GM19328 (cell line): ENCODE measurements around the gene C10orf143.
"Not testable (repeated sequence)": the region's sequence is repeated elsewhere in the genome, so short reads cannot be mapped to it uniquely, and the experiment has no call there.

Experiments
- ATAC-seq: cut with Tn5 transposase; IDR thresholded peaks from one replicate; pipeline ENCODE4 v1.9.1; 2021; ENCODE audit warnings: mild to moderate bottlenecking, moderate library complexity; ENCODE audit not compliant: unreplicated experiment

C10orf143 gene

DNA sequence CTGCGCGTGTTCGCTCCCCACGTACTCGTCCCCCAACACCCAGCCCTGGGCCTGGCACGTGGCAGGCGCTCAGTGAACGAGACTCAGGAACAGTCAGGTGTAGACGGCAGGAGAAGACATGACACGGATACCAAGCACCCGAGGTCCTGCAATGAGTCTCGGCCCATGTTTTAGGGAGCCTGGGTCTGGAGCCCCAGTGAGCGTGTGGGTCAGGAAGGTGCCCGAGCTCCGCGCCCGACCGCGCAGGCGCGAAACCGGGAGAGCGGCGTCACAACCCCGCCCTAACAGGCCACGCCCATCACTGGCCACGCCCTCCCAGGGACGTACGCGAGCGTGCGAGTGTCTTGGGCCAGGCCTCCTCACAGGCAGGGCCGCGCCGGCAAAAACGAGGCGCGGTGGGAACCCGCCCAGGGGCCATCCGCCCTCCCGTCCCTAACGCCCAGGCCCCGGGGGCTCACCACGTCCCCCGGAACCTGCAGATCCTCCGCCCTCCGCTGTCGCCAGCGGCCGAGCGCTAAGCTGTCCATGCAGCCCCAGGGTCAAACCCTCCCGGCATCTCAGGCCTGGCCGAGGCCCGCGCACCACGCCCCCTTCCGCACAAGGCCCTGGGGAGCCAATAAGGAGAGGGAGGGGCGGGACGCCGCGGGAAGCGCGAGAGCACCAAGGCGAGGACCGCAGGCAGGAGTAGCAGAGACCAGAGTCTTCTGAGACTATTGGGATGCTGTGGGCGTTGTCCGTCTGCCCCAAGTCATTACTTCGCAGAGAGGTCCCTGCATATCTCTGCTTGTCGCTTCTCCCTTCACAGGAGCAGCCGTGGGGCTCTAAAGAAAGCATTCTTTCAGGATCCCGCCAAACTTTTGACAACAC lies at the start of gene C10orf143:
Gene C10orf143, minus strand, starts transcription at position 585 of the 867 bp plus-strand sequence. Its CDS starts 58 bp downstream, at position 527.
- ATAC-seq: peak; percentile 75

DNA sequence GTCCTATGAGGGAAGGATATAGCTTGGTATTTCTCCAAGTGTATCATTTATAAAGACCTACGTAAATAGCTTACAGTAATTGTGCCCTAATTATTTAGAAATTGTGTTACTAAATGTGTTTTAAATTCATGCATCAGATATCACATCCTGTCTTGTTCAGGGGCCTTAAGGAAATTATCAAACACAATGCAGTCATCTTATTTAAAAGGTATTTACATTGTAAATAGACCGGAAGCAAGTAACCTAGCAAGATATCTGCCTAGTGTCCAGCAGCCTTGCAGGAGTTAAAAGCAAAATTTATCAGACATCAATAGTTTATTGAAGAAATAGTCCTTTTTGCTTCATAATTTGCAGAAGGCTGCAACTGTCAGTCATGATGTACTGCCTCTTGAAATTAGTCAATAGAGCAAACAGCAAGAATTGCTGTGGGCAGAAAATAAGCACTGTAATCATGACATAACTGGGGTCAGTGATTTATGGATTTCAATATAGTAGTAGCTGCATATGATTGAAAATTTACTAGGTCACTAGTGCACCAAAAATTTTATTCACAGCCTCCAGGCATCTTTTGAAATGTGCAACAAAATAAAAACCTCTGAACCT lies 48.7 kb upstream of the C10orf143 start:
- no peak for ATAC-seq

DNA sequence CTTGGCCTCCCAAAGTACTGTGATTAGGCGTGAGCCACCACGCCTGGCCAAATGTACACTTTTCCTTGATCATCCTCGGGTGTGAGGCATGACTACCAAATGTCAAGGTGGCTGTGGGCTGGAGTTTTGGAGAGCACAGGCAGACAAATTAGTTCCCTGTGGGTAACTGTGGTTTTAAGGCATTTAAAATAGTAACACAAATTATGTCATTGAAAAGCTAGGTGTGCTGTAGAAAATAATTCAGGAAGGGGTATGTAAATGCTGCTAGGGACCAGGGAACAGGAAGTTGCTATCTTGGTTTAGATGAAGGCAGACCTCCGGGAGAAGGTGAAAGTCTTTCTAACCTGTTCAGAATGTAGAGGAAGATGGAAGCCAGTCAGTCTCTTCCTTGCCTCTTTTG lies 35.4 kb upstream of the C10orf143 start:
- ATAC-seq: no peak

DNA sequence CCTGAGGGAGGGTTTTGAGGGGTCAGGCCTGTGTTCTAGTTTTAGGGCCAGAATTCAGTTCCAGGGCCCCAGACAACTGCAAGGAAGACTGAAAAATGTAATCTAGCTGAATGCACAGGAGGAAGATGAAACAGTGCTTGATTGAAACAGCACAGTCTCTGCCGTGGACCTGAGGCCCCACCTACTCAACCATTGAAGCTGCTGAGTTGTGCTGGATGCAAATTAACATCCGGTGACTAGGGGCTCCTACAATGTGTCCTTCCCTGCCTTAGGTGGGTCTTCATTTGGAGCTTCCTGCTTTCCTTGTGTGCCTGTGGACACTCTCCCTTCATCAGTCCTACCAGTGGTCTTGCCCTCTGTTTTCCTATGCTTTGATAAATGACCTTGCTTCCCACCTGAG lies 31.2 kb upstream of the C10orf143 start:
- peak; percentile 85 for ATAC-seq

DNA sequence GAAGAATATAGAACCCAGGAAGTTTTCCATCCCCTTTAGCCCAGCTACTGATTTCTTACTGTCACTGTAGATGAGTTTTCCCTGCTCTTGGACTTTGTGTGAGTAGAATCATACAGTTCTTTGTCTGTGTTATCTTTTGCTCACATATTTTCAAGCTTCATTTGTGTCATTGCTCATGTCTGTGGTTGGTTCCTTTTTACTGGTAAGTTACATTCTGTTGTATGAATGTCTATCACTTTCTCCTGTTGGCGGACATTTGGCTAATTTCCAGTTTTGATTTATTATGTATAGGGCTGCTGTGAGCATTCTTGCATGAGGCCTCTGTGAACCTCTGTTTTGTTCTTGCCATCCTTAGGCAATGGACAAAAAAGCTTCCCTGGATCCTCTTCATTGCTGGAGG lies 30.8 kb upstream of the C10orf143 start:
- ATAC-seq: no peak

DNA sequence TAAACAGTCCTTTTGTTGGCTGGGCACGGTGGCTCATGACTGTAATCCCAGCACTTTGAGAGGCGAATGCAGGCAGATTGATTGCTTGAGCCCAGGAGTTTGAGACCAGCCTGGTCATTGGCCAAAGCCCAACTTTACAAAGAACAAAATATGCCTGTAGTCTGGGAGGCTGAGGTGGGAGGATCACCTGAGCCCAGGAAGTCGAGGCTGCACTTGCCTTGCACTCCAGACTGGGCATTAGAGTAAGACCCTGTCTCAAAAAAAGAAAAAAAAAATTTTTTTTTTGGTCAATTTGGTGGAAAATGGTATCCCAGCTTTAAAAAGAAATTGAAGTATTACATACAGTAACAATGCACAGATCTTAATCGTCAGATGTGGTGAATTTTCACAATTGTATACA lies 30.4 kb upstream of the C10orf143 start:
- ATAC-seq: no peak

DNA sequence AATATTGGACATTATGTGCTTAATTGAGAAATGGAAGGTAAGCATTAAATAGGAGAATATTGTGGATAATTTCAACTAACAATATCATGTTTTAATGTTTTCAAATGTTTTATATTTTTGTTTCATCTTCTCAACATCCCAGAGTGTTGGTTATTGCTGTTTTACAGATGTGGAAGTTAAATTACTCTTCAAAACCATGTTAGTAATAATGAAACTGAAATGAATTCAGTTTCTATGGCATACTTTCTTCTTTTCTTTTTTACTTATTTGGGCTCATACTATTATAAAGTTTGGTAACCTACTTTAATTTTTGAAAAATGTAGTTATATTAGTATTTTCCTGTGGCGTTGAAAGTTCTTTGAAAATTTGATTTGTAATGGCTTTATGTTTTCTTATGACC lies 29.8 kb upstream of the C10orf143 start:
- no peak for ATAC-seq

DNA sequence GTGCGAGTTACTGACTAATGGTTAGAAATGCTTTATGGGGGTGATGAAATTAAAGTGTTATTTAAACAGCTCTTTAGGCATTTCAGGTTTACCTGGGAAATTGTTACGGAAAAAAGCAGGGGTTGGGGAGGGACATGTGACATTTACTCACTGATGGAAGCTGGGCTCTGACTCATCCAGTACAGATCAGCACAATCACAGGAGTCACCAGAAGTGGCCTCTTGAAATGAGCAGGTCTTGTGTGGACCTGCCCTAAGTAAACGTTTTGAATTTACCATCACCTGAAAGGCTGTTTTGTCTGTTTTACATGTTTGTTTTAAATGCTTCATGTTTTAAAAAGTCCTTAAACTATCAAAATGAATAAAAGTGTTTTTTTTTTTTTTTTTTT lies 27.8 kb upstream of the C10orf143 start:
- ATAC-seq: no peak

DNA sequence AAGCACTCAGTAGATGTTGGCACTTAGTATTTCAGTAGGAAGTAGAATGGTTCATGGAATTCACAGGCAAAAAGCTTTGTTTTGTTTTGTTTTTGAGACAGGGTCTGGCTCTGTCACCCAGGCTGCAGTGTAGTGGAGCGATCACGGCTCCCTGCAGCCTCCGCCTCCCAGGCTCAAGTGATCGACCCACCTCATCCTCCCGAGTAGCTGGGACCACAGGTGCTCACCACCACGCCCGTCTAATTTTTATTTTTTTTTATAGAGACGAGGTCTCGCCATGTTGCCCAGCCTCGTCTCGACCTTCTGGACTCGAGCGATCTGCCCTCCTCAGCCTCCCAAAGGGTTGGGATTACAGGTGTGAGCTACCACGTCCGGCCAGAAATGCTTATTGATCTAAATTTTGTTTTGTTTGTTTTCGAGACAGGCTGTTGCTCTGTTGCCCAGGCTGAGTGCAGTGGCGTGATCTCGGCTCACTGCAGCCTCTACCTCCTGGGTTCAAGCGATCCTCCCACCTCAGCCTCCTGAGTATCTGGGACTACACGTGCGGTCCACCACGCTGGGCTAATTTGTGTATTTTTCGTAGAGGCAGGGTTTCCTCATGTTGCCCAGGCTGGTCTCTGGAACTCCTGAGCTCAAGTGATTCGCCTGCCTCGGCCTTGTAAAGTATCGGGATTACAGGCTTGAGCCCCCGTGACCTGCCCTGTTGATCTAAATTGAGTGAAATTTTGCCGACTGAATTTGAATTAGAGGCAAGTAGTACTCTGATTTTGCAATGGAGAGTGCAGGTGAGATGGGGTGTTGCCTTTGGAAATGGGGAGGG lies 27.2 kb upstream of the C10orf143 start:
- ATAC-seq: no peak

DNA sequence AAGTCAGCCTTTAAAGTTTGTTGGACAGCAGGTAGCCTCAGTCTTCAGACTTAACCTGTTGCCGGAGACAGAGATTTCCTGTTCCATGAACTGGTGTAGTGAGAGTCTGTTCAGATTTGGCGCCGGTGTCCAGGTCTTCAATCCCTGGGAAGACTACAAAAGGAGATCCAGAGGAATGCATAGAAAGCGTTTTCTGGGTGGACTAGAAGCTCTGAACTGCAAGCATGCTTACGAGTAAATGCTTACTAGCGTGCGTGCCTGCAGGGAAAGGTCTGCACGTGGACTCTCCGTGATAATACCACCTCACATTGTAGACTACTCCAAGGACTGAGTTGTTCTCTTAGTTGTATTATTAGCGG lies 26.4 kb upstream of the C10orf143 start:
- no peak for ATAC-seq

DNA sequence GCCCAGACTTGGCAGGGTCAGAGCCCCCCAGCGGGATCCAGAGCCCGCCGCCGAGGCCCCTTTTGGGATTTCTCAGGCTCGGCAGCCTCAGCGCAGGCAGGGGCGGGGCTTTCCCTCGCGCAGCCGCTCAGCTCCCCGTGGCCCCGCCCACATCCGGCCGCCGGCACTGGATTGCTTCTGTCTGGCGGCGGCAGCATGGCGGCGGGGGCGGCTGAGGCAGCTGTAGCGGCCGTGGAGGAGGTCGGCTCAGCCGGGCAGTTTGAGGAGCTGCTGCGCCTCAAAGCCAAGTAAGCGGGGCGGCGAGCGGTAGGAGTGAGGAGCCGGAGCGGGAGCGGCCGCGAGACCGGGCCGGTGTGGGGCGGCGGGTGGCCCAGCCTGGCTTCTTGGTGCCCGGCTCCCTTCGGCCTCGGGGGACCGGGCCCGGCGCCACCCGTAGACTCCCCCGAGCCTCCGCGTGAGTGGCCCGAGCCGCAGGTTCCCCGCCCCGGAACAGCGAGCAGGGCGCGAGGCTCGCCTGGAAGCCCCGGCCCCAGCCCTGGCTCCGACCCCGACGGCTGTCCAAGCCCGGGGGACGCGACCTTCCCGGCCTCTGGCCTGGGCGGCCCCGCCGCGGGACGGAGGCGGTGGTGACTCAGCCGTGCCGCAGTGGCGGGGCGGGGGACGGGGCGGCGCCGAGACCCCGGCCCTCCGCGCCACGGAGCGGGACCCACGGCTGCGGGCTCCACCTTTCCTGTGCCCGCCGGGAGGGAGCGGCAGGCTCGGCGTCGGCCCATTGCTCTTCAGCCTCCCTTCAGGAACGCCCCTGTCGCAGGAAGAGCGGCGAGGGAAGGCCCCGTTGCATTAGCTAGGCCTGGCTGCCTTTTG lies 25.8 kb upstream of the C10orf143 start, which contains the start of gene GLRX3:
Gene GLRX3, plus strand, starts transcription at position 166 of the 864 bp plus-strand sequence. Its CDS starts 30 bp downstream, at position 196.
- ATAC-seq: peak; percentile 83

DNA sequence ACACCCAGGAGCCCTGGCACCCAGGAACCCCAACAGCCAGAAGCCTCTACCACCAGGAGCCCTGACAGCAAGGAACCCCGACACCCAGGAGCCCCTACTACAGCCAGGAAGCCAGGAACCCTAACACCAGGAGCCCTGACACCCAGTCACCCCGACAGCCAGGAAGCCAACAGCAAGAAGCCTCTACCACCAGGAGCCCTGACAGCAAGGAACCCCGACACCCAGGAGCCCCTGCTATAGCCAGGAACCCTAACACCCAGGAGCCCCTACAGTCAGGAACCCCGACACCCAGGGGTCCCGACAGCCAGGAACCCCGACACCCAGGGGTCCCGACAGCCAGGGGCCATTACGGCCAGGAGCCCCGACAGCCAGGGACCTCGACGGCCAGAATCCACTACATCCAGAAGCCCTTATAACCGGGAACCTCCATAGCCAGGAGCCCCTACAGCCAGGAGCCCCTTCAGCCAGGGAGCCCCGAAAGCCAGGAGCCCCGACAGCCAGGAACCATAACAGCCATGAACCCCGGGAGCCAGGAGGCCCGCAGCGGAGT lies 25.1 kb upstream of the C10orf143 start:
- peak; percentile 14 for ATAC-seq

DNA sequence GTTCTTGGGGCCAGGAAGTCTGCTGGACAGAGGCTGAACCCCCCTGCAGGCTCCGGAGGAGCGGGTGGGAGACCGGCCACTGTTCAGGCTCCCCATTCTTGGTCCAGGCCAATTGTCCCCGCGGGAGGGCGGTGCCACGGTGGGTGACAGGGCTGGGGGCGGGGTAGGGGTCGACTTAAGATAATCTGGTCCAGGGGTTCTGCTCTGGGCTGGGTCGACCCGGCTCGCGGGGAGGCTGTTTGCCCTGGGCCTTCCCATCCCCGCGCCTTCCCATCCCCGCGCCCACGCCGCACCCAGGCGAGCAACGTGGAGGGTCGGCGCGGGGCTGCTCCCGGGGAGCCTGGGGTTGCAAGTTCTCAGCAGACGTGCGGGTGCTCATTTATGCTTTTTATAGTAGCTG lies 18.3 kb upstream of the C10orf143 start:
- no peak for ATAC-seq

DNA sequence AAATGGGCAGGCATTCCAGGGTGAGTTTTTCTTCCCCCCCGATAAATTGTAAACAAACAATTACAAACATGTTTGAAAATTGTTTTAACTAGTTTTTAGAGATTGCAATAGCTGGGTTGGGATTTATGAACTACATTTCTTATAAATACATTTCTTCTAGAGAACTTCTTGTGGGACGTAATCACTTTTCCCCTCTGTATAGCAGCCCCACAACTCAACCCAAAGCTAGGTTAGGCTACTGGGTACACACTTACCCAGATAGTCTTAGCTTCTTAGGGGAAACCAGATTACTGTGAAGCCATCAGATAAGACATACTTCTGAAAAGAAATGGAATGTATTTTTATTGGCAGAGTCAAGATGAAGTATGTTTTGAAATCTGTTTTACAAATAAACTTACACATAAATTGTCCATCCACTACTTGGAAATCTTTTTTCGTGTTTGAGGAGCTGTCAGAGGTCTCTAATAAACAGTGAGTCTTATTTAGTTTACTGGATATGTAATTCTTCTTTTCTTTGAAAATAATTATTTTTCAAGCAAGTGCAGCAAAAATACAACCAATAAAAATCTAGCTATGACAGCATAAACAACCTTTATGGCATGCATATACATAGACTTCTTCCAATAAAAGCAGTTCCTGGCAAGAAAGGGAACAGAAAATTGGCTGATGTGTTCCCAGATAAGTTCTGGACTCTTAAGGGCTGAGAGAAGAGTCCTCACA lies 17.6 kb upstream of the C10orf143 start:
- no peak for ATAC-seq

DNA sequence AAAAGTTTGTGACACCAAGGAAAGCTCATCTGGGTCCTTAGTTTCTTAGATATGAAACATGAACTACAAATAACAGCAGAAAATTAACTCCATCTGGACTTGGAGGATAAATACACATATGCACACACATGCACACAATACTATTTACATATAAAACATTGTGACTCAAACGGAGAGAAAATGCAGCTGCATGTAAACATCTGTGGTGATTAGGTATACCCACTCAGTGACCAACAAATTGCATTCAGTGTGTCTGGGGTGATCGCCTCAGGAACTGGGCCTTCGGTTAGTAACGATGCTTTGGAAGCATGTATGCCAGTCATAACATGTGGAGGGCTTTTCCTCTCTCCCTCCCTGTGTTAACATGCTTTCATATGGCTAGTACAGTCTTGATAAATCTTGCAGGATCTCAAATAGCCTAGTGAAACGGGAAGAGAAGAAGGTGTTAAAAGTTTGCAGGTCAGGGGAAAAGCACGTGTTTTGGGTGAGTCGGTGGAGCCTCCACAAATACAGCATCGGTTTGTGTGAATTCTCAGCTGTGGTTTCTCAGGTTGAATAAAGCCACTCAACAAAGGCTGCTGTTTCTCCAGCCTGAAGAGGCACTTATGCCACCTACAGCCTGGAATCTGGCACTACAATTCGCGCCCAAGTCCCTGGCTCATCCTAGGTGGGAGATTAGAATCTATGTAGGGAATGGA lies 16.9 kb upstream of the C10orf143 start:
- peak; percentile 91 for ATAC-seq

DNA sequence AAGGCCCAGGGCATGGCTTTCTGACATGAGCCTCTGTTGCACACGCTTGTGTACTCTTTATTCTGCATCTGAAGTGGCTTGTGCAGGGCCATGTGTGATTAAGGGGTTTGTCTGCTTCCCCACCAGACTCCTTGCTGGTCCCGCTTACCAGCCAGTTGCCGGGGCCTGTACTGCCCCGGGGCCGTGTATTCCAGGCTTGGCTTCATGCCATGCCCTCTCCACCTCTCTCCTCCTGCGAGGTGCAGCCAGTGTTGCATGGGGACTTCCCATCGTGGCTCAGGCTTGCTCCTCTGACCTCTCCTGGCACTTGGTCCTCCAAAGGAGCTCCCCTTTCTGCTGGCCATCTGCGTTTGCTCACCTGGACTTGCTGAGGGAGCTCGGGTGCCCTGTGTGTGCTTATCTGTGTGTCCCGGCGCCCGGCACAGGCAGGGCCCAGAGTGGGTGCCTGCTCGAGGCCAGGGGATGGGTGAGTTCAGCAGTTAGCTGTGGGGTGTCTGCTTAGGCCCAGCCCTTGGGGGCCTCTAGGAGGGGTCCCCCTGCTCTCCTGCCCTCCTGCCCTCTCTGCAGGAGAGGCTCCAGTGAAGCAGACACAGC lies 11.0 kb upstream of the C10orf143 start:
- no peak for ATAC-seq

DNA sequence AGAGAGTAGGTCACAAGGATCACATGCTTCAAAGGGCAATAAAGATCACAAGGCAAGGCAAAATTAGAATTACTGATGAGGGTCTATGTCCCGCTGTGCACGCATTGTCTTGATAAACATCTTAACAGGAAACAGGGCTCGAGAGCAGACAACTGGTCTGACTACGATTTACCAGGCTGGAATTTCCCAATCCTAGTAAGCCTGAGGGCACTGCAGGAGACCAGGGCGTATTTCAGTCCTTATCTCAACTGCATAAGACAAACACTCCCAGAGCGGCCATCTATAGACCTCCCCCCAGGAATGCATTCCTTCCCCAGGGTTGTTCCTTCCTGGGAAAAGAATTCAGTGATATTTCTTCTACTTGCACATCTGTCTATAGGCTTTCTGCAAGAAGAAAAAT lies 6.9 kb upstream of the C10orf143 start:
- not testable (repeated sequence) for ATAC-seq

DNA sequence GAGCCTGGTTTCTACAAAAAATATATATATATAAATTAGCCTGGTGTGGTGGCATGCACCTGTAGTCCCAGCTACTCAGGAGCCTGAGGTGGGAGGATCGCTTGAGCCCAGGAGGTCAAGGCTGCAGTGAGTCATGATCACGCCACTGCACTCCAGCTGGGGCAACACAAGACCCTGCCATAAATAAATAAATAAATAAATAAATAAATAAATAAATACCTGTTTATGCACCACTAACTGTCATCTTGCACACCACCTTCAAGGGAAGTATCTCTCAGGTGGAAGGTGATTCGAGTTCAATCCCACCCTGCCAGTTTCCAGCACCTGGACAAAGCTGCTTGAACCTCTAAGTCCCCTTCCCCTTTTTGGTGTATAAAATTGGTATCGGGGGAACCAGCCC lies 6.3 kb upstream of the C10orf143 start:
- not testable (repeated sequence) for ATAC-seq

DNA sequence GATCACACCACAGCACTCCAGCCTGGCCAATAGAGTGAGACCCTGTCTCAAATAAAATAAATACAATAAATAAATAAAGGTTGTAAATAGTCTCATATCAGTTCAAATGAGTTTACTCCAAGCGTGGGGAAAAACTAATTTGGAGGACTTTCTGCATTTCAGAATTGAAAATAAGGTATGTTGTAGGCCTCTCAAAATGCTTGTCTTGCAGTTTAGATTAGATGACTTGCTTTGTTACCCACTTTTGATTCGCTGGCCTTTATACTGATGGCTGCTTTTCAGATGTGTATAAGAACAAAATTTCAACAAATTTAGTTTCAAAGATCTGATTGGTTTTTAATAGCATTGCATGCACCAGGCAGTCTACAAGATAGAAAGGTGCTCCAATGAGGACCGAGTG lies 2.2 kb upstream of the C10orf143 start:
- no peak for ATAC-seq
